Adipocyte (in vitro differentiated cells): ENCODE results near the gene ORM2.
A peak's percentile ranks its signal among the peaks of the same experiment; 100 is the strongest.

Experiments
- DNase-seq: peaks from one replicate; pipeline ENCODE4 v3.0.0-alpha.2; 2015; ENCODE audit warnings: low read depth
- H3K27me3 ChIP-seq: replicated peaks from 2 replicates; pipeline ENCODE4 v1.7.0; 2013; ENCODE audit warnings: mild to moderate bottlenecking, low read length, moderate library complexity; ENCODE audit not compliant: control insufficient read depth, insufficient read depth
- H3K36me3 ChIP-seq: 2 replicates; pipeline ENCODE4 v1.7.0; 2013; ENCODE audit warnings: low read length, mild to moderate bottlenecking, moderate library complexity; ENCODE audit not compliant: control insufficient read depth, insufficient read depth, severe bottlenecking
- H3K4me1 ChIP-seq: 2 replicates; pipeline ENCODE4 v1.7.0; 2013; ENCODE audit warnings: mild to moderate bottlenecking, low read length, moderate library complexity; ENCODE audit not compliant: control insufficient read depth, insufficient read depth
- H3K4me3 ChIP-seq: 2 replicates; pipeline ENCODE4 v1.7.0; 2013; ENCODE audit warnings: mild to moderate bottlenecking, low read length, moderate library complexity
- H3K9ac ChIP-seq: 2 replicates; pipeline ENCODE4 v1.7.0; 2013; ENCODE audit warnings: mild to moderate bottlenecking, low read length, moderate library complexity
- H3K9me3 ChIP-seq: 2 replicates; pipeline ENCODE4 v1.7.0; 2013; ENCODE audit warnings: mild to moderate bottlenecking, low read length, moderate library complexity; ENCODE audit not compliant: control insufficient read depth

ORM2 gene

GRCh38 chr9:114287001-114287762, 42.5 kb upstream of the ORM2 start:
- no peaks in the 10 kb centered on the region for H3K9me3 ChIP-seq
- peaks cover 30% of the 10 kb centered on the region for H3K36me3 ChIP-seq
- no peak overlapping the region for H3K4me3 ChIP-seq
- no peaks in the 10 kb centered on the region for H3K27me3 ChIP-seq
- DNase-seq = no peak
- H3K9ac ChIP-seq = no peak overlapping the region
- H3K4me1 ChIP-seq = peaks cover 17% of the 10 kb centered on the region

- Histone ChIP-seq H3K9me3 (no peaks in the 10 kb centered on the region), H3K9ac (no peak overlapping the region), H3K4me3 (no peak overlapping the region), H3K36me3 (peaks cover 36% of the 10 kb centered on the region), H3K4me1 (peaks cover 22% of the 10 kb centered on the region), H3K27me3 (no peaks in the 10 kb centered on the region)
- no peak for DNase-seq
Measured at GRCh38 chr9:114287763-114288192, 41.9 kb upstream of the ORM2 start.

- no peak overlapping the region for H3K9ac ChIP-seq
- H3K4me3 ChIP-seq = no peak overlapping the region
- DNase-seq = peak; percentile 88
- peaks cover 22% of the 10 kb centered on the region for H3K4me1 ChIP-seq
- no peaks in the 10 kb centered on the region for H3K27me3 ChIP-seq
- H3K36me3 ChIP-seq = peaks cover 39% of the 10 kb centered on the region
- no peaks in the 10 kb centered on the region for H3K9me3 ChIP-seq
Measured at GRCh38 chr9:114288193-114289091, 41.2 kb upstream of the ORM2 start.

GRCh38 chr9:114289106-114289505, 40.6 kb upstream of the ORM2 start:
- Histone ChIP-seq H3K27me3 (no peaks in the 10 kb centered on the region), H3K36me3 (peaks cover 41% of the 10 kb centered on the region)

GRCh38 chr9:114289571-114290481, 39.8 kb upstream of the ORM2 start:
- Histone ChIP-seq H3K36me3 (peaks cover 41% of the 10 kb centered on the region), H3K4me3 (no peak overlapping the region), H3K27me3 (no peaks in the 10 kb centered on the region), H3K9me3 (peaks cover 4% of the 10 kb centered on the region), H3K9ac (no peak overlapping the region), H3K4me1 (peaks cover 21% of the 10 kb centered on the region)
- no peak for DNase-seq

More at GRCh38 chr9:114289106-114289505, 40.6 kb upstream of the ORM2 start:
- no peak overlapping the region for H3K9ac ChIP-seq
- DNase-seq = no peak
- H3K4me1 ChIP-seq = peaks cover 22% of the 10 kb centered on the region
- H3K9me3 ChIP-seq = no peaks in the 10 kb centered on the region
- H3K4me3 ChIP-seq = no peak overlapping the region

GRCh38 chr9:114290561-114290986, 39.1 kb upstream of the ORM2 start:
- no peaks in the 10 kb centered on the region for H3K27me3 ChIP-seq
- peaks cover 13% of the 10 kb centered on the region for H3K4me1 ChIP-seq
- H3K36me3 ChIP-seq = peaks cover 45% of the 10 kb centered on the region
- no peak for DNase-seq
- H3K9ac ChIP-seq = no peak overlapping the region
- H3K4me3 ChIP-seq = no peak overlapping the region
- peaks cover 11% of the 10 kb centered on the region for H3K9me3 ChIP-seq

- DNase-seq = peak; percentile 86
Measured at GRCh38 chr9:114291064-114291474, 38.6 kb upstream of the ORM2 start.

GRCh38 chr9:114291886-114292590, 37.6 kb upstream of the ORM2 start:
- Histone ChIP-seq H3K4me1 (peaks cover 8% of the 10 kb centered on the region), H3K36me3 (peaks cover 60% of the 10 kb centered on the region), H3K27me3 (no peaks in the 10 kb centered on the region)

More at GRCh38 chr9:114291064-114291474, 38.6 kb upstream of the ORM2 start:
- H3K36me3 ChIP-seq = peaks cover 50% of the 10 kb centered on the region
- no peaks in the 10 kb centered on the region for H3K27me3 ChIP-seq
- H3K4me1 ChIP-seq = peaks cover 8% of the 10 kb centered on the region
- H3K9me3 ChIP-seq = peaks cover 11% of the 10 kb centered on the region
- H3K9ac ChIP-seq = no peak overlapping the region
- H3K4me3 ChIP-seq = no peak overlapping the region

GRCh38 chr9:114294664-114295063, 35.0 kb upstream of the ORM2 start:
- DNase-seq = no peak
- peaks cover 8% of the 10 kb centered on the region for H3K4me1 ChIP-seq
- peaks cover 15% of the 10 kb centered on the region for H3K9me3 ChIP-seq
- H3K9ac ChIP-seq = no peak overlapping the region
- H3K4me3 ChIP-seq = no peak overlapping the region
- H3K27me3 ChIP-seq = no peaks in the 10 kb centered on the region
- peaks cover 82% of the 10 kb centered on the region for H3K36me3 ChIP-seq

More at GRCh38 chr9:114291886-114292590, 37.6 kb upstream of the ORM2 start:
- peaks cover 15% of the 10 kb centered on the region for H3K9me3 ChIP-seq
- H3K9ac ChIP-seq = peak overlapping the region; percentile 5
- DNase-seq = no peak
- no peak overlapping the region for H3K4me3 ChIP-seq

GRCh38 chr9:114296338-114296737, 33.3 kb upstream of the ORM2 start:
- H3K27me3 ChIP-seq = no peaks in the 10 kb centered on the region
- peaks cover 93% of the 10 kb centered on the region for H3K36me3 ChIP-seq
- H3K4me3 ChIP-seq = no peak overlapping the region
- H3K4me1 ChIP-seq = peaks cover 8% of the 10 kb centered on the region
- H3K9ac ChIP-seq = no peak overlapping the region
- peaks cover 15% of the 10 kb centered on the region for H3K9me3 ChIP-seq
- DNase-seq = no peak
